ENCODE data around the gene KIR2DL4. TPM values are rescaled to one million over a fixed set of nuclear protein-coding genes. Genes with fewer than 3 reads are reported as not detected.
"Not testable (repeated sequence)": the region's sequence is repeated elsewhere in the genome, so short reads cannot be mapped to it uniquely, and the experiment has no call there.

KIR2DL4 gene
- not detected in 2 replicates for total RNA-seq (2014; rRNA removed; shearing (Covaris generic))
- total RNA-seq (2022), result not detected in 2 replicates
- Bru-seq, nascent RNA, result not detected
- BruChase-seq, experiment 1, labeled RNA remaining after a 6-hour chase, result not detected
- not detected for BruChase-seq, experiment 2, labeled RNA remaining after a 2-hour chase
- long read RNA-seq, result 0 reads

DNA sequence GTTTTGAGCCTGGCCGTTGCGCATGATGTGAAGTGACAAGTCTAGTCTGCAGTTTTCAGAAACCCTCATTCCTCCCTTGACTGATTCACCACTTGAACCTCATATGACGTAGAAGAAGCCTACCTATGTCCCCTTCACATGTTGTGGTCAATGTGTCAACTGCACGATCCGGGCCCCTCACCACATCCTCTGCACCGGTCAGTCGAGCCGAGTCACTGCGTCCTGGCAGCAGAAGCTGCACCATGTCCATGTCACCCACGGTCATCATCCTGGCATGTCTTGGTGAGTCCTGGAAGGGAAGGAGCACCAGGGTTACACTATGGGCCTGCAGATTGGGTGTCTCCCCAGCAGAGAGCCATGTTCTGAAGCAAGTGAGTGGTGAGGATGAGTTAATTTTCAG is at the start of gene KIR2DL4:
KIR2DL4 (plus strand) TSS at position 201 of the 400 bp plus-strand sequence; CDS start at position 243, 42 bp downstream.
- DNase-seq (ENCODE audit: low spot score), result no peak
- Histone ChIP-seq H3K27ac (ENCODE audit: low read depth, low read length, poor library complexity, severe bottlenecking) (no peak within 1 kb of the TSS), H3K9me3 (ENCODE audit: low read length) (no peaks in the 10 kb centered on the region), H3K4me3 (ENCODE audit: low read depth, low read length, poor library complexity, severe bottlenecking) (no peak within 1 kb of the TSS), H3K9me2 (ENCODE audit: insufficient read depth, low read length) (no peaks in the 10 kb centered on the region), H3K4me1 (ENCODE audit: insufficient read depth, low read length, poor library complexity, severe bottlenecking) (no peaks in the 10 kb centered on the region), H2AFZ (ENCODE audit: low read length) (no peak within 1 kb of the TSS), H3K79me2 (ENCODE audit: insufficient read depth, low read depth, low read length) (no peaks in the 10 kb centered on the region), H3K4me2 (ENCODE audit: low read length) (no peak within 1 kb of the TSS), H4K20me1 (ENCODE audit: insufficient read depth, low read length) (no peaks in the 10 kb centered on the region), H3K36me3 (ENCODE audit: insufficient read depth, low read length) (no peaks in the 10 kb centered on the region)
- ChIA-PET POLR2A (no interaction called here), CTCF (ENCODE audit: unreplicated experiment) (no interaction called here)
- intact Hi-C loops (cut with micrococcal nuclease; ENCODE audit: unreplicated experiment), result no loop called here
- no TSS peak for BruUV-seq (replicated peaks)
- TF ChIP-seq CTCF (conservative IDR thresholded peaks at IDR 0.05; ENCODE audit: low read length) (no peak), EZH2phosphoT487 (IDR thresholded peaks at IDR 0.05; ENCODE audit: borderline replicate concordance, low read depth, low read length) (no peak)

DNA sequence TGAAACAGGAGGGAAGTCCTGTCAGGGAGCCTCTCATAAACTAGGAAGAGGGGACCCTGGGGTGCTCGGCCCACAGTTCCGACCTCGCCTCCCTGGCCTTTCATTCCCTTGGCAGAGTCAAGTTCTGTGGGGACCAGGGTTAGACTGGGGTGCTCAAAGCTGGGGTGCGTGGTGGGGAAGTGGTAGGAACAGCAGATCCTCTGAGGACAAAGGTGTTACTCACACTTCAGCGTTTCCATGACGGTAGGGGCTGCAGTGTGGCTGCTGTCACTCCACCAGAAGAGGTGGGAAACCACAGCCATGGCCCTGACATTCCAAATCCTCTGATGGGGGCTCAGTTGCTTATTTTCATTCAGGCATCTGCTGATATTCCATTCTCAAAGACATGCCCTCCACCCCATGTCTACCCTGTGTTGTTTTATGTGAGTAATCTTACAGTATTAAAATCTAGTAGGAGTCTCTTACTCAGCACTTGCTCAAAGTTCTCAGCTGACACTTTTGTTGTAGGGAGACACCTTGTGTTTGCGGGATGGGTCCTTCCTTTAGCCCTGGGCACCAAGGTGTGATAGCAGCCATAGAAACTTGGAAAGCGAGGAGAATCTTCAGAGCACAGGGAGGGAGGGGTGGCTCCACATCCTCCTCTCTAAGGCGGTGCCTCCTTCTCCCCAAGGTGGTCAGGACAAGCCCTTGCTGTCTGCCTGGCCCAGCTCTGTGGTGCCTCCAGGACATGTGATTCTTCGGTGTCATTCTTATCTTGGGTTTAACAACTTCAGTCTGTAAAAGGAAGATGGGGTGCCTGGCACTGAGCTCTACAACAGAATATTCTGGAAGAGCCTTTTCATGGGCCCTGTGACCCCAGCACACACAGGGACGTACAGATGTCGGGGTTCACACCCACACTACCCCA is 47.0 kb upstream of the KIR2DL4 start:
- H3K9me3 ChIP-seq (ENCODE audit: low read length); POLR2A ChIA-PET; H3K4me2 ChIP-seq (ENCODE audit: low read length); DNase-seq (ENCODE audit: low spot score); H4K20me1 ChIP-seq (ENCODE audit: insufficient read depth, low read length); H3K9me2 ChIP-seq (ENCODE audit: insufficient read depth, low read length); H3K79me2 ChIP-seq (ENCODE audit: insufficient read depth, low read depth, low read length); CTCF ChIA-PET (ENCODE audit: unreplicated experiment); H3K36me3 ChIP-seq (ENCODE audit: insufficient read depth, low read length); H3K4me1 ChIP-seq (ENCODE audit: insufficient read depth, low read length, poor library complexity, severe bottlenecking); intact Hi-C loops (cut with micrococcal nuclease; ENCODE audit: unreplicated experiment); H3K4me3 ChIP-seq (ENCODE audit: low read depth, low read length, poor library complexity, severe bottlenecking); H3K27ac ChIP-seq (ENCODE audit: low read depth, low read length, poor library complexity, severe bottlenecking); H2AFZ ChIP-seq (ENCODE audit: low read length); BruUV-seq (replicated peaks): not testable (repeated sequence)

DNA sequence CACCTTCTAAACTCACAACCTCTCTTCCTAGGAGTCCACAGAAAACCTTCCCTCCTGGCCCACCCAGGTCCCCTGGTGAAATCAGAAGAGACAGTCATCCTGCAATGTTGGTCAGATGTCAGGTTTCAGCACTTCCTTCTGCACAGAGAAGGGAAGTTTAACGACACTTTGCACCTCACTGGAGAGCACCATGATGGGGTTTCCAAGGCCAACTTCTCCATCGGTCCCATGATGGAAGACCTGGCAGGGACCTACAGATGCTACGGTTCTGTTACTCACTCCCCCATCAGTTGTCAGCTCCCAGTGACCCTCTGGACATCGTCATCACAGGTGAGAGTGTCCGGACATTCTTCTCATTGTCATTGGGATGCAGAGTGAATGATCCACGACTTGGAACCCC is 44.8 kb upstream of the KIR2DL4 start:
- H3K4me1 ChIP-seq (ENCODE audit: insufficient read depth, low read length, poor library complexity, severe bottlenecking); H4K20me1 ChIP-seq (ENCODE audit: insufficient read depth, low read length); H2AFZ ChIP-seq (ENCODE audit: low read length); H3K9me3 ChIP-seq (ENCODE audit: low read length); H3K27ac ChIP-seq (ENCODE audit: low read depth, low read length, poor library complexity, severe bottlenecking); intact Hi-C loops (cut with micrococcal nuclease; ENCODE audit: unreplicated experiment); BruUV-seq (replicated peaks); DNase-seq (ENCODE audit: low spot score); H3K9me2 ChIP-seq (ENCODE audit: insufficient read depth, low read length); H3K79me2 ChIP-seq (ENCODE audit: insufficient read depth, low read depth, low read length); POLR2A ChIA-PET; CTCF ChIA-PET (ENCODE audit: unreplicated experiment); H3K4me3 ChIP-seq (ENCODE audit: low read depth, low read length, poor library complexity, severe bottlenecking); H3K4me2 ChIP-seq (ENCODE audit: low read length); H3K36me3 ChIP-seq (ENCODE audit: insufficient read depth, low read length): not testable (repeated sequence)

DNA sequence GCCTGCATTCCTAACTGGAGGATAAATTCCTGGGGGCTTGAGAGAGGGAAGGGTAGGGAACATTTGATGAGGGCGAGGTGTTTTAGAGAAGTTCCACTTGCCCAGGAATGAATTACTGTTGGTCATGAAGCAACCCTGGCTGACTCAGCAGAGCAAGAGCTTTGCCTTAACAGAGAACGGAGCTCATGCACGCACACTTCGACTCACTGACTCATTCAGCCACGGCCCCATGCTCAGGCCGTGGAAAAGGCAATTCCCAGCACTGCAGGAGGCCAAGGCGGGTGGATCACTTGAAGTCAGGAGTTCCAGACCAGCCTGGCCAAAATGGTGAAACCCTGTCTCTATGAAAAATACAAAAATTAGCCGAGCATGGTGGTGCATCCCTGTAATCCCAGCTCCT is 39.2 kb upstream of the KIR2DL4 start:
- H4K20me1 ChIP-seq (ENCODE audit: insufficient read depth, low read length); H3K4me2 ChIP-seq (ENCODE audit: low read length); H3K27ac ChIP-seq (ENCODE audit: low read depth, low read length, poor library complexity, severe bottlenecking); H3K9me2 ChIP-seq (ENCODE audit: insufficient read depth, low read length); H3K79me2 ChIP-seq (ENCODE audit: insufficient read depth, low read depth, low read length); H3K9me3 ChIP-seq (ENCODE audit: low read length); DNase-seq (ENCODE audit: low spot score); H3K4me3 ChIP-seq (ENCODE audit: low read depth, low read length, poor library complexity, severe bottlenecking); H2AFZ ChIP-seq (ENCODE audit: low read length); BruUV-seq (replicated peaks); CTCF ChIA-PET (ENCODE audit: unreplicated experiment); POLR2A ChIA-PET; intact Hi-C loops (cut with micrococcal nuclease; ENCODE audit: unreplicated experiment); H3K4me1 ChIP-seq (ENCODE audit: insufficient read depth, low read length, poor library complexity, severe bottlenecking); H3K36me3 ChIP-seq (ENCODE audit: insufficient read depth, low read length): not testable (repeated sequence)

- H3K4me1 ChIP-seq (ENCODE audit: insufficient read depth, low read length, poor library complexity, severe bottlenecking); DNase-seq (ENCODE audit: low spot score); H3K36me3 ChIP-seq (ENCODE audit: insufficient read depth, low read length); H3K9me2 ChIP-seq (ENCODE audit: insufficient read depth, low read length); H3K4me3 ChIP-seq (ENCODE audit: low read depth, low read length, poor library complexity, severe bottlenecking); H4K20me1 ChIP-seq (ENCODE audit: insufficient read depth, low read length); H3K9me3 ChIP-seq (ENCODE audit: low read length); H3K27ac ChIP-seq (ENCODE audit: low read depth, low read length, poor library complexity, severe bottlenecking); BruUV-seq (replicated peaks); H3K4me2 ChIP-seq (ENCODE audit: low read length); CTCF ChIA-PET (ENCODE audit: unreplicated experiment); H3K79me2 ChIP-seq (ENCODE audit: insufficient read depth, low read depth, low read length); POLR2A ChIA-PET; intact Hi-C loops (cut with micrococcal nuclease; ENCODE audit: unreplicated experiment); H2AFZ ChIP-seq (ENCODE audit: low read length): not testable (repeated sequence)
These were observed 36.9 kb upstream of the KIR2DL4 start for GRCh38 chr19:54766464-54766863.

Measured in OCI-LY7 (cell line).